Astrocyte (in vitro differentiated cells and primary cell): Measurements from ENCODE around the gene SMC6. TPM values are rescaled to one million over a fixed set of nuclear protein-coding genes. Genes with fewer than 3 reads are reported as not detected.
A peak's percentile ranks its signal among the peaks of the same experiment; 100 is the strongest.

Experiments
- DNase-seq: peaks from one replicate; pipeline ENCODE4 v3.0.0-alpha.2; 2010; ENCODE audit warnings: low read depth
- FAIRE-seq: peaks from 2 replicates; lab custom pipeline; 2011; peaks lifted over from hg19 to GRCh38; lab: Jason Lieb, UNC
- H2AFZ ChIP-seq: 2 replicates; pipeline ENCODE4 v1.6.0; 2012; ENCODE audit warnings: low read depth, low read length, inconsistent platforms
- H3K27ac ChIP-seq: 2 replicates; pipeline ENCODE4 v1.5.1; 2011; ENCODE audit warnings: low read depth, low read length, inconsistent platforms
- H3K27me3 ChIP-seq: 2 replicates; pipeline ENCODE4 v1.6.0; 2011; ENCODE audit warnings: low read length, inconsistent platforms; ENCODE audit not compliant: insufficient read depth
- H3K36me3 ChIP-seq: 2 replicates; pipeline ENCODE4 v1.5.1; 2011; ENCODE audit warnings: low read length, inconsistent platforms; ENCODE audit not compliant: insufficient read depth
- H3K4me1 ChIP-seq: 2 replicates; pipeline ENCODE4 v1.5.1; 2011; ENCODE audit warnings: low read length, inconsistent platforms; ENCODE audit not compliant: insufficient read depth
- H3K4me2 ChIP-seq: 2 replicates; pipeline ENCODE4 v1.6.0; 2012; ENCODE audit warnings: low read length, inconsistent platforms
- H3K4me3 ChIP-seq: 2 replicates; pipeline ENCODE4 v1.5.1; 2011; ENCODE audit warnings: low read depth, mild to moderate bottlenecking, low read length, inconsistent platforms; ENCODE audit not compliant: insufficient read depth
- H3K79me2 ChIP-seq: 2 replicates; pipeline ENCODE4 v1.6.0; 2012; ENCODE audit warnings: mild to moderate bottlenecking, low read length, inconsistent platforms; ENCODE audit not compliant: insufficient read depth
- H3K9ac ChIP-seq: 2 replicates; pipeline ENCODE4 v1.6.0; 2012; ENCODE audit warnings: mild to moderate bottlenecking, low read length, inconsistent platforms
- H3K9me3 ChIP-seq: 2 replicates; pipeline ENCODE4 v1.5.1; 2012; ENCODE audit warnings: low read depth, mild to moderate bottlenecking, low read length, inconsistent platforms; ENCODE audit not compliant: insufficient read depth
- H4K20me1 ChIP-seq: 2 replicates; pipeline ENCODE4 v1.6.0; 2012; ENCODE audit warnings: low read length, inconsistent platforms; ENCODE audit not compliant: insufficient read depth
- H3K27ac Mint-ChIP-seq: one replicate; pipeline ENCODE4 v1.8.0; 2021; ENCODE audit warnings: mild to moderate bottlenecking, mixed read lengths; ENCODE audit not compliant: unreplicated experiment
- H3K27me3 Mint-ChIP-seq: one replicate; pipeline ENCODE4 v1.8.0; 2021; ENCODE audit warnings: low read depth, mixed read lengths; ENCODE audit not compliant: unreplicated experiment
- H3K36me3 Mint-ChIP-seq: one replicate; pipeline ENCODE4 v1.8.0; 2021; ENCODE audit warnings: low read depth, mixed read lengths; ENCODE audit not compliant: unreplicated experiment
- H3K4me1 Mint-ChIP-seq: one replicate; pipeline ENCODE4 v1.8.0; 2021; ENCODE audit warnings: low read depth, mixed read lengths; ENCODE audit not compliant: unreplicated experiment
- H3K4me3 Mint-ChIP-seq: one replicate; pipeline ENCODE4 v1.8.0; 2021; ENCODE audit warnings: mild to moderate bottlenecking, moderate library complexity, mixed read lengths; ENCODE audit not compliant: unreplicated experiment
- H3K9me3 Mint-ChIP-seq: one replicate; pipeline ENCODE4 v1.8.0; 2021; ENCODE audit warnings: mild to moderate bottlenecking, mixed read lengths; ENCODE audit not compliant: unreplicated experiment
- EZH2 ChIP-seq: IDR thresholded peaks from 2 replicates; pipeline ENCODE4 v1.6.1; 2012; ENCODE audit warnings: mild to moderate bottlenecking, low read length, inconsistent platforms; ENCODE audit not compliant: insufficient read depth
- total RNA-seq: library from RNA; stranded (reverse); gene quantifications from 2 replicates; pipeline ENCODE4 v1.2.1, GENCODE V29; 2021
- TF ChIP-seq, protein P1 (sequence below): IDR thresholded peaks from 2 replicates; pipeline ENCODE4 v1.5.1; 2011; ENCODE audit warnings: low read depth, mild to moderate bottlenecking, inconsistent platforms, low read length, moderate library complexity; ENCODE audit not compliant: insufficient read depth

Gene SMC6
- total RNA-seq, 1 donor from 2014 or later, result 20.1 TPM

DNA sequence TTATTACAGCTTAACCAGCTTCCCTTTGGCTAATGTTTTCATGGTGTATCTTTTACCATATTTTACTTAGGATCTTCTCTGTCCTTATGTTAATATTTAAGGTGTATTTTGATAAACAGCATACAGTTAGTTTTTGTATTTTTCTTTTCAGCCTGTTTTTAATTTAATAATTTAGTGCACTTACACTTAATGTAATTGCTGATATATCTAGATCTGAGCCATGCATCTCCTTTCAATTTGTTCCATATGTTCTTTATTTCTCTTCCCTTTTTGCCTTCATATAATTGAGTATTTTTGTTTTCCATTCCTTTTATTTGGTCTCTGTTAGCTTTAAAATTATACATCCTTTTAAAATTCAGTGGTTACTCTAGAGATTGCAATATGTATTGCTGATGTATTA is 78.8 kb downstream of the SMC6 start:
- no peak overlapping the region for H3K27ac ChIP-seq
- TF ChIP-seq, protein P1, sequence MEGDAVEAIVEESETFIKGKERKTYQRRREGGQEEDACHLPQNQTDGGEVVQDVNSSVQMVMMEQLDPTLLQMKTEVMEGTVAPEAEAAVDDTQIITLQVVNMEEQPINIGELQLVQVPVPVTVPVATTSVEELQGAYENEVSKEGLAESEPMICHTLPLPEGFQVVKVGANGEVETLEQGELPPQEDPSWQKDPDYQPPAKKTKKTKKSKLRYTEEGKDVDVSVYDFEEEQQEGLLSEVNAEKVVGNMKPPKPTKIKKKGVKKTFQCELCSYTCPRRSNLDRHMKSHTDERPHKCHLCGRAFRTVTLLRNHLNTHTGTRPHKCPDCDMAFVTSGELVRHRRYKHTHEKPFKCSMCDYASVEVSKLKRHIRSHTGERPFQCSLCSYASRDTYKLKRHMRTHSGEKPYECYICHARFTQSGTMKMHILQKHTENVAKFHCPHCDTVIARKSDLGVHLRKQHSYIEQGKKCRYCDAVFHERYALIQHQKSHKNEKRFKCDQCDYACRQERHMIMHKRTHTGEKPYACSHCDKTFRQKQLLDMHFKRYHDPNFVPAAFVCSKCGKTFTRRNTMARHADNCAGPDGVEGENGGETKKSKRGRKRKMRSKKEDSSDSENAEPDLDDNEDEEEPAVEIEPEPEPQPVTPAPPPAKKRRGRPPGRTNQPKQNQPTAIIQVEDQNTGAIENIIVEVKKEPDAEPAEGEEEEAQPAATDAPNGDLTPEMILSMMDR, result no peak
- no peak for TF ChIP-seq EZH2
- FAIRE-seq, result no peak

DNA sequence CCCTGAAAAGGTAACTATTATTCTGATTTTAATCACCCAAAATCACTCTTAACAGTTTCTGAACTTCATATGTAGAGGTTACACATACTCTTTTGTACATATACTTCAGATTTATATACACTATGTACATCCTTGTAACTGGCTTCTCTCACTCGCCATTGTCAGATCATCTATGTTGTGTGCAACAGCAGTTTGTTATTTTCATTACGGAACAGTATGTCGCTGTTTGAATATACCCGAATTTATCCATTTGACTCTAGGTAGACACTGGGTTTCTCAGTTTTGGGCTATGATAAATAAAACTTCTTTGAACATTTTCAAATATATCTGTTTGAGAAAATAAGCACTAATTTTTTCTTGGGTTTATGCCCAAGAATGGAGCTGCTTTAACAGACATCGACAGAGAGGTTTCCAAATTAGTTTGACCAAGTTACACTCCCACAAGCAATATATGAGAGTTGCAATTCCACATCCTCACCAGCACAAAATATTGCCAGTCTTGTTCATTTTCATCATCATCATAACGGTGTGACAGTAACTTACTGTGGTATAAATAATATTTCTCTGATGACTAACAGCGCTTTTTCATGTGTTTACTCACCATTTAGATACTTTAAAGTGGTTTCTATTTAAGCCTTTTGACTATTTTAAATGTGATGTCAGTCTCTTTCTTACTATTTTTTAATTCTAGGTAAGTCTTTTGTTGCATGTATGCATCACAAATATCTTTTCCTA is 80.9 kb downstream of the SMC6 start:
- no peaks in the 10 kb centered on the region for H3K36me3 Mint-ChIP-seq
- H3K27me3 Mint-ChIP-seq, result no peaks in the 10 kb centered on the region
- Histone ChIP-seq H3K9me3 (no peaks in the 10 kb centered on the region), H3K27me3 (no peaks in the 10 kb centered on the region), H3K36me3 (peaks cover 11% of the 10 kb centered on the region), H3K79me2 (no peaks in the 10 kb centered on the region), H3K4me1 (peaks cover 9% of the 10 kb centered on the region), H3K4me3 (no peak overlapping the region), H4K20me1 (no peaks in the 10 kb centered on the region), H3K9ac (peak overlapping the region; percentile 2), H3K4me2 (peak overlapping the region; percentile 44), H3K27ac (peak overlapping the region; percentile 18), H2AFZ (no peak overlapping the region)
- DNase-seq, result peak; percentile 79
- H3K4me3 Mint-ChIP-seq, result no peak overlapping the region
- no peak for FAIRE-seq
- no peak for TF ChIP-seq EZH2
- TF ChIP-seq, protein P1, result peak; percentile 23
- H3K9me3 Mint-ChIP-seq, result no peaks in the 10 kb centered on the region
- no peak overlapping the region for H3K27ac Mint-ChIP-seq
- H3K4me1 Mint-ChIP-seq, result peaks cover 2% of the 10 kb centered on the region

More for the DNA sequence above, 78.8 kb downstream of the SMC6 start:
- no peaks in the 10 kb centered on the region for H3K27me3 Mint-ChIP-seq
- H3K36me3 Mint-ChIP-seq, result no peaks in the 10 kb centered on the region
- peaks cover 7% of the 10 kb centered on the region for H3K36me3 ChIP-seq
- peaks cover 9% of the 10 kb centered on the region for H3K4me1 ChIP-seq
- no peak overlapping the region for H3K4me2 ChIP-seq
- no peaks in the 10 kb centered on the region for H3K9me3 Mint-ChIP-seq
- H3K9me3 ChIP-seq, result no peaks in the 10 kb centered on the region
- no peak overlapping the region for H3K9ac ChIP-seq
- no peak overlapping the region for H3K4me3 Mint-ChIP-seq
- H3K4me3 ChIP-seq, result no peak overlapping the region
- H2AFZ ChIP-seq, result no peak overlapping the region
- no peaks in the 10 kb centered on the region for H3K79me2 ChIP-seq
- DNase-seq, result no peak
- H3K27ac Mint-ChIP-seq, result no peak overlapping the region
- no peaks in the 10 kb centered on the region for H3K27me3 ChIP-seq
- H4K20me1 ChIP-seq, result no peaks in the 10 kb centered on the region
- peaks cover 2% of the 10 kb centered on the region for H3K4me1 Mint-ChIP-seq

DNA sequence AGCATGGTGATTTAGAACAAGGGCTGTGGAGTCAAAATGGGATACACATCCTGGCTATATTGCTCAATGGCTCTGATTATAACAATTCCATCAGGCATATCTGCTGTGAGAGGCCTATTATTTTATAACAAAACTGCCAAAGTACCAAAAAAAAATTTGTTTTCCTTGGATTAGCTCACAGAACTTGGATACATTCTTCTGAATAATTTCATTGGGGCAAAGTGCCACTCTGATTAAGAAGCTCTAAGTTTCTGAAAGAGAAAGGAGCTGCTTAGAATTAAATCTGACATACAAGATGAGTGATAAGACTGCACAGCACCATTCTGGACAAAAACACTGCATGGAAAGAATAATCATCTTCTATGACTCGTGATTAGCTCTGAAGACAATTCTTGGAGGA is 85.7 kb downstream of the SMC6 start:
- Mint-ChIP-seq H3K27me3 (no peaks in the 10 kb centered on the region), H3K4me1 (peaks cover 1% of the 10 kb centered on the region), H3K36me3 (peaks cover 2% of the 10 kb centered on the region), H3K27ac (no peak overlapping the region), H3K9me3 (no peaks in the 10 kb centered on the region), H3K4me3 (no peak overlapping the region)
- H3K4me3 ChIP-seq, result no peak overlapping the region
- H3K4me1 ChIP-seq, result peaks cover 5% of the 10 kb centered on the region
- H2AFZ ChIP-seq, result no peak overlapping the region
- no peaks in the 10 kb centered on the region for H4K20me1 ChIP-seq
- no peak overlapping the region for H3K9ac ChIP-seq
- no peaks in the 10 kb centered on the region for H3K27me3 ChIP-seq
- no peak for FAIRE-seq
- H3K36me3 ChIP-seq, result peaks cover 15% of the 10 kb centered on the region
- H3K4me2 ChIP-seq, result no peak overlapping the region
- no peak for DNase-seq
- no peak overlapping the region for H3K27ac ChIP-seq
- no peaks in the 10 kb centered on the region for H3K9me3 ChIP-seq
- H3K79me2 ChIP-seq, result no peaks in the 10 kb centered on the region
- TF ChIP-seq EZH2, result no peak
- TF ChIP-seq, protein P1, result no peak
